Nephron progenitor cell (in vitro differentiated cells): ENCODE results near the gene FNDC5.

ENCODE experiments used
- DNase-seq: peaks from one replicate; pipeline ENCODE4 v3.0.0; 2021
- H3K27ac Mint-ChIP-seq: 2 replicates; pipeline ENCODE4 v1.8.0; 2021; ENCODE audit warnings: mild to moderate bottlenecking, moderate library complexity, mixed read lengths
- H3K27me3 Mint-ChIP-seq: 2 replicates; pipeline ENCODE4 v1.8.0; 2021; ENCODE audit warnings: mild to moderate bottlenecking, low read depth, mixed read lengths; ENCODE audit not compliant: poor library complexity
- H3K36me3 Mint-ChIP-seq: 2 replicates; pipeline ENCODE4 v1.8.0; 2021; ENCODE audit warnings: low read depth, mixed read lengths
- H3K4me1 Mint-ChIP-seq: 2 replicates; pipeline ENCODE4 v1.8.0; 2021; ENCODE audit warnings: mixed read lengths
- H3K4me3 Mint-ChIP-seq: 2 replicates; pipeline ENCODE4 v1.8.0; 2021; ENCODE audit warnings: mild to moderate bottlenecking, moderate library complexity, mixed read lengths
- H3K9me3 Mint-ChIP-seq: 2 replicates; pipeline ENCODE4 v1.8.0; 2021; ENCODE audit warnings: mild to moderate bottlenecking, moderate library complexity, mixed read lengths
- TF ChIP-seq, protein P1 (sequence below): fragments of 200-600 bp; sonication (generic); IDR thresholded peaks from 2 replicates; pipeline ENCODE4 v1.5.0; 2021; ENCODE audit warnings: antibody characterized with exemption

FNDC5 gene

DNA sequence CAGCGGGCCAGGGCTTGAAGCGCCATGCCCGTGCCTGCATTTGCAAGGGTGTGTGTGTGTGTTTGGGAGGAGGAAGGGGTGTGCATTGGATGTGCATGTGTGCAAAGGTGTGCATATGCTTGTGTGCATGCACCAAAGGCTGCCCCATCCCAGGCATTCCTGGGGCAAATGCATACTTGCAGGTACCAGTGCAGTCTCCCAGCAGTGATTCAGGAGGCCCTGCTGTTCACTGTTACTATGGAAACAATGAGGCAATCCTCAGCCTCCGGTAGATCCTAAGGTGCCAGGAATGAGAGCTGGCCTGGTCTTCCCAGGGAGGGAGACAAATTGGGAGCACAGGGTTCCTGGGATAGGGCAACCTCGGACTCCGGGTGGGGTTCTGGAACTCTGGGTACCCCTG lies 7.5 kb upstream of the FNDC5 start:
- no peaks in the 10 kb centered on the region for H3K36me3 Mint-ChIP-seq
- H3K9me3 Mint-ChIP-seq, result no peaks in the 10 kb centered on the region
- peaks cover 40% of the 10 kb centered on the region for H3K4me1 Mint-ChIP-seq
- no peak for DNase-seq
- no peak overlapping the region for H3K27ac Mint-ChIP-seq
- H3K4me3 Mint-ChIP-seq, result no peak overlapping the region
- TF ChIP-seq, protein P1, sequence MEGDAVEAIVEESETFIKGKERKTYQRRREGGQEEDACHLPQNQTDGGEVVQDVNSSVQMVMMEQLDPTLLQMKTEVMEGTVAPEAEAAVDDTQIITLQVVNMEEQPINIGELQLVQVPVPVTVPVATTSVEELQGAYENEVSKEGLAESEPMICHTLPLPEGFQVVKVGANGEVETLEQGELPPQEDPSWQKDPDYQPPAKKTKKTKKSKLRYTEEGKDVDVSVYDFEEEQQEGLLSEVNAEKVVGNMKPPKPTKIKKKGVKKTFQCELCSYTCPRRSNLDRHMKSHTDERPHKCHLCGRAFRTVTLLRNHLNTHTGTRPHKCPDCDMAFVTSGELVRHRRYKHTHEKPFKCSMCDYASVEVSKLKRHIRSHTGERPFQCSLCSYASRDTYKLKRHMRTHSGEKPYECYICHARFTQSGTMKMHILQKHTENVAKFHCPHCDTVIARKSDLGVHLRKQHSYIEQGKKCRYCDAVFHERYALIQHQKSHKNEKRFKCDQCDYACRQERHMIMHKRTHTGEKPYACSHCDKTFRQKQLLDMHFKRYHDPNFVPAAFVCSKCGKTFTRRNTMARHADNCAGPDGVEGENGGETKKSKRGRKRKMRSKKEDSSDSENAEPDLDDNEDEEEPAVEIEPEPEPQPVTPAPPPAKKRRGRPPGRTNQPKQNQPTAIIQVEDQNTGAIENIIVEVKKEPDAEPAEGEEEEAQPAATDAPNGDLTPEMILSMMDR, result no peak
- H3K27me3 Mint-ChIP-seq, result no peaks in the 10 kb centered on the region

DNA sequence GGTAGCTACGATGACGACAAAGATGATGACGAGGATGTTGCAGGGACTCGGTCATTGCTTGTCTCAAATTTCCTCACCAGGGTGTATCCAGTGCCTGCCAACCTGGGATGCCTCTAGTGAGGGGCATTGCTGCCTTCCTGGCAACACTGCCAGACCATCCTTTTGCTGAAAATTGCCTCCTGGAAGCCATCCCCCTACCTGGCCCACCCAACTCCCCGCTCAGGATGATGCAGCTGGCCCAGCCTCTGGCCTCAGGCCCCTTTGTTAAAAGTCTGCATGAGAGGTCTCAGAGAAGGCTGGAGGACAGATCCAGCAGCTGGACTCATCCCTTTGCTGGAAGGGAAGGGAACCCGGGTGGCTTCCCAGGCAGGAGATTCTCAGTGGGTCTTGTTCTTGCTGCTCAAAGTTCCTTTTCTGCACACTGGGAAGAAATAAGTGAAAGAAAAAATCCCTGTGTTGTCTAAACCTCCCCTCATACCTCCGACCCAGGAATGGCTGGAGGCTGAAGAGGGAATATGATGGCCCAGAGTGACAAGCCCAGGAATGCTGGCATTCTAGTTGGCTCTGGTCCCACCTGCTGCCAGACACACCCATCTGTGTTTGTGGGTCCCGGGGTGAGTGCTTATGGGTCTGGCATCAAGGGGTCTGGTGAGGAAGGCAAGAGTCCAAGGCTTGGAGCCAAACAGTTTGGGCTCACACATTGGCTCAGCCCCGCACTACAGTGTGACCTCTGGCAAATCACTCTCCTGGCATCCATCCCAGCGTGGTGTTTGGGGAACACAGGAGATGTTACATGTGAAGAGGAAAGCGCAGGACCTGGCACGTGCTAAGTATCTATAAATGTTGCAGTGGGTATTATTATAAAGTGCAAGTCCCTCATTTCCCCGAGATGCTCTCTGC lies 6.7 kb upstream of the FNDC5 start:
- DNase-seq, result no peak
- Mint-ChIP-seq H3K27me3 (no peaks in the 10 kb centered on the region), H3K27ac (no peak overlapping the region), H3K36me3 (no peaks in the 10 kb centered on the region), H3K4me1 (peaks cover 45% of the 10 kb centered on the region), H3K4me3 (no peak overlapping the region), H3K9me3 (no peaks in the 10 kb centered on the region)
- TF ChIP-seq, protein P1, result no peak

DNA sequence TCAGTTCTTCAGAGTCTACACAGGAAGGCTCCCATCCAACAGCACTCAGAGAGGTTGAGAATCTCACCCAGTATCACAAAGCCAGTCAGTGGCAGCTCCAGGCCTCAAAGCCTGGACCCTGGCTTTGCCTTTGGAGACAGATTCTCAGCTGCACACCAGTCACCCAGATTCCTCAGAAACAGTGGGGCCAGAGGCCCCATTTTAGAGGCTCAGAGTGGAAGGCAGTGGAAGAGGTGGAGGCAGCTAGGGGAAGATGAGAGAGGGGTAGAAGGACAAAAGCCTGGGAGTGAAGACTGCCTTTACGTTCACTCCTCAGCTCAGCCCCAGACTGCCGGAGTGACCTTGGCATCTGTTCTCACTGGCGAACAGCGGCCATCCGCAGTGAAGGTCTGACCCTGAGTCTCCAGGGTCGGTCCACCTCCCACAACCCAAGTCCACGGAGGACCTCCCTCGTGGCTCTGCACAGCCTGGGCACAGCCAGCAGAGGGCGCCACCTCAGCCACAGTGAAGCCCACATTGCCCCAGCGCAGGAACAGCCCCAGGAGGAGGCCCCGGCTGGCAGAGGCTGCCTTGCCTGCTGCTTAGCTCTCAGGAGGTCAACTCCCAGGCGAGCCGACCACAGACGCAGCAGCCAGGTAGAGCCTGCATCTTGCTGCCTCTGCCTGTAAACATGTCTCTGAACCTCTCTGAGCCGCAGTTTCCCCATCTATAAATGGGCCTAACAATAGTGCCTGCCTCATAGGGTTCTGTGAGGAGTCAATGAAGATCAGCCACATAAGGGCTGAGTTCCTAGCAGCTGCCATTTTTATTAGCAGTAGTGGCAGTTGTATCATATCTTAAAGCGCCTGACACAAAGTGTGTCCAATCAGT lies 5.9 kb upstream of the FNDC5 start:
- Mint-ChIP-seq H3K4me1 (peaks cover 50% of the 10 kb centered on the region), H3K4me3 (no peak overlapping the region), H3K27ac (no peak overlapping the region), H3K27me3 (peaks cover 4% of the 10 kb centered on the region), H3K9me3 (no peaks in the 10 kb centered on the region), H3K36me3 (no peaks in the 10 kb centered on the region)
- peak; percentile 62 for DNase-seq
- TF ChIP-seq, protein P1, result peak; percentile 71

DNA sequence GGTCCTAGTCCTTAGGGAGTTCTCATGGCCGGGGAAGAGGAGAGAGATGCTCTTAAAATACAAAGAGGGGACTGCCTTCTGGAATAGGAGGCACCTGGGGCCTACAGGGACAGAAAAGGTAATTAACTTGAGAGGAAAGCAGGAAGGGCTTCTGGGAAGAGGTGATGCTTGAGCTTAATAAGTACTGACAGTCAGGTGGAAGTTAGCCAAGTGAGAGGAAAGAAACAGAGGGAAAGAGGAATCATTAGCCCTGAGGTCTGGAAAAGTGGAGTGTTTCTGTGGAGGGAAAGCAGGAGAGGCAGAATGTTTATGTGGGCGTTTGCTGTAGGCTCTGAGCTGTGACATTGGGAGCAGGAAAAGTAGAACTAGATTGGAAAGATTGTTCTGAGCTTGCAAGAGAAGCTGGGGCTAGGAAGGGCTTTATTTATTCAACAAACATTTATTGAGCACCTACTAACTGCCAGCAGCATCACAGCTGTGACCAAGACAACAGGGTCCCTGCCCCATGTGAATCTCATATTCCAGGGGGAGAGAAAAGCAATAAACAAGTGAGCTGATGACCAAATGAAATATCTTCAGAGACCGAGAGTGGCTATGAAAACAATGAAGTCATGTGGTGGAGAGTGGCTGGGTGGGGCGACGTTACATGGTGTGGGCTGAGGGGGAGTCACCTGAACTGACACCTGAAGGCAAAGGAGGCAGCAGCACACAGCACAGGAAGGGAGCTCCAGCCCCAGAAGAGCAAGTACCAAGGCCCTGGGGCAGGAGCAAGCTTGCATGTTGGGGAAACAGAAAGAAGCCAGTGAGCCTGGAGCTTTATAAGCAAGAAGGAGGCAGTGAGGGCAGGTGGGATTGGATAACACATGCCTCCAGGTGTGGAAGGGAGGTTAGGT lies 4.4 kb upstream of the FNDC5 start:
- Mint-ChIP-seq H3K9me3 (no peaks in the 10 kb centered on the region), H3K4me1 (peaks cover 54% of the 10 kb centered on the region), H3K36me3 (no peaks in the 10 kb centered on the region), H3K27ac (peak overlapping the region; percentile 0), H3K4me3 (no peak overlapping the region), H3K27me3 (peaks cover 10% of the 10 kb centered on the region)
- DNase-seq, result no peak
- TF ChIP-seq, protein P1, result no peak

DNA sequence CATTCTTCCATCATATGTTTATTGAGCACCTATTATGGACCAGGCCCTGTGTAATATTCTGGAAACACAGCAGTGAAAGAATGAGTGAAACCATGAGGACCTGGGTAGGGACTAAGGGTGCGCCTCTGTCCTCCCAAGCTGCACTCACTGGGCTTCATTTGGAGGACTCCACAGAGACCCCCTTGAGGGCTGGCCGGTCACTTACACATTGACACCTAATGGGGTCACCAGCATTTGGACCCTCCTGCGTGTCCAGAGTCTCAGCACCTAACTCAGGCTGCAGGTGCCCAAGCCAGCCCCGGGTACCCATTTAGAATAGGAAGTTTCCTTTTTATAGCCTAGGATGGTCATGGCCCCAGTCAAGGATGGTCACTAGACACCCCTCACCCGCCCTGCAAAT lies 2.8 kb upstream of the FNDC5 start:
- Mint-ChIP-seq H3K4me3 (no peak overlapping the region), H3K4me1 (peaks cover 70% of the 10 kb centered on the region), H3K27ac (no peak overlapping the region), H3K36me3 (peaks cover 4% of the 10 kb centered on the region), H3K9me3 (no peaks in the 10 kb centered on the region), H3K27me3 (peaks cover 22% of the 10 kb centered on the region)
- DNase-seq, result no peak
- TF ChIP-seq, protein P1, result no peak
